Amniotic epithelial cell (primary cell): Measurements from ENCODE around the gene RPL27A.
"Not testable (repeated sequence)": the region's sequence is repeated elsewhere in the genome, so short reads cannot be mapped to it uniquely, and the experiment has no call there.

ENCODE experiments used
- DNase-seq: peaks from one replicate; pipeline ENCODE4 v3.0.0-alpha.2; 2010; ENCODE audit warnings: low read depth

RPL27A gene

DNA sequence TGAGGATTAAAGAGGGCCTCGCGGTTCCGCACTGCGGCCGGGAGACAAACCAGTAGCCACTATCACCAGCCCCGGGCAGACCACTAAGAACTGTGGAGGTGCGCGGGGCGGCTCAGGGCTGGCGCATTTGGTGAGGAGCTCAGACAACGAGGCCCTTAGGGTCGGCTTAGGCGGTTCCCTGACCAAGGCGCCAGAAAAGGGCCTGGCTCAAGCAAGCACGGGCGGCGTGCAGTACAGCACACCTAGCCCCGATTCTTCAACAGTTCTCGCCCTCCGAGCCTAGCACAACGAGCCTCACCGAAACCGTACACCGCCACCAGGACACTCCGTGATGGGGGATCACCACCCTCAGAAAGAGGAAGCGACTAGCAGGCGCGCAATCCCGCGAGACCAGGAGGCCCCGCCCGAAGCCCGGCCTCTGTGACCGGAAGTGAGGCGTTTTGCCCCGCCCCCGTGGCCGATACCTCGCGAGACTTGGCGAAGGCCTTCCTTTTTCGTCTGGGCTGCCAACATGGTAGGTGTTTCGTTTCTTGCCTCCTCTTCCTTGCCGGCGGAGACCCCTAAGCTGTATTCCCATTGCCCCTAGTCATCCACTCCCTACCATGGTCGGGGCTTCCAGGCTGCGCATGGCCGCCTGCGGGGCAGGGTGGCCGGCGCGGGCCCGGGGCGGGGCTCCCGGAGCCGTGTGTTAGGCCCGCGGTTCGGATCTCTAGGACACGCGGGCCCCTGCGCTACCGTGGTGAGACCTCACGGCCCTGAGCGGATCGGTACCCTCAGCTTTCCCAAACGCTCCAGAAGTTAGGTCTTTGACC is at the start of gene RPL27A, which contains the start of gene TRIM66:
Gene RPL27A (plus strand): TSS at position 490 of the 812 bp plus-strand sequence. CDS start 22 bp downstream, at position 512.
Gene TRIM66 (minus strand): TSS at position 363 of the 812 bp plus-strand sequence. CDS start 10,391 bp downstream, outside the sequence.
- peak; percentile 93 for DNase-seq

DNA sequence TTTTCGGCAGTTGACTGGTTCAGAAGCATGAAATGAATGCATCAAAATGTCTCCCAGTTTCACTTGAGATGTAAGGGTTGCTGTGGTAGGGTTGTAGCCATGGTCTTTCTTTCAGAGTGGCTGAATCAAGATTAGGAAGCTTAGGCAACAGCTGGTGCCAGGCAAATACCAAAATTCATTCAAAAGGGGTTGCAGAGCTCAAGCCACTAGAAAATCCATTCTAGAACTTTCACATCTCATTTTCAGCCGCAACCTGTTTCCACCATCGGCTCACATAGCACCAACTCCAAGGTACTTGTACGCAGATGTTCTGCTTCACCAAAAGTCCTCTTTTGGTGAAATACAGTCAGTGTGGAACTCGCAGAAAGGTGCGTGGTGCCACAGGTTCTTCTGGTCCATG is 48.1 kb upstream of the RPL27A start:
- DNase-seq = no peak

DNA sequence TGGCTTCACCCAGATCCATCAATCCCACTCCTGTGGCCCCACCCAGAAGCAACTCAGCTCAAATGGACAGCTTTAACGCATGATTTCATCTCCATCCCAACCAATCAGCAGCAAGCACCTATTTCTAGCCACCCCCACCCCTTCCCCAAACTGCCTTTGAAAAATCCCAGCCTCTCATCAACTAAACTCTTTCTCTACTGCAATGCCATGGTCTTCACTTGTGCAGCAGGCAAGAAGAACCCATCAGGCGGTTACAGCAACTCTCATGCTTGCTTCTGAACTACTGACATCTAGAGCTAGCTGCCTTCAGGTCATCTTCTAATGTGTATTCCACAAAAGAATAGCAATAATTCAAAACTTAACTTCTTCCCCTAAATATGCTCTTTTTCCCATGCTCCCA is 46.5 kb upstream of the RPL27A start:
- DNase-seq = no peak

DNA sequence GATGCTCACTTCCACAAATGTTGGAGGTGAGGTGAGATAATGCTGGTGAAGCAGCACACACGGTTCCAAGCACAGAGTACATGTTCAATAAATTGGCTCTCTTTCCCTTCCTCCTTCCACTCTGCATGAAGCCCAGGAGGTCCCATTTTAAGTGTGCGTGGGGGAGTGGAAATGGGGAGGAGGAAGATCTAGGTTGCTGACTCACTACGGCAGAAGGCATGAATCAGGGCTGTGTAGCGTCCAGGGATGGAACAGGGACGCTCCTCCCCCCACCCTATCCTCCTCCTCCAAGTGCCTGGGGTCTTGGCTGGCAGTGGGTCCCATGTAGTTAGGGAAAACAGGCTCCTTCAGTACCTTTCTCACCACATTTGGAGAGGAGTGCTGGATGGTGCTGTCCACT is 44.3 kb upstream of the RPL27A start:
- DNase-seq = peak; percentile 67

DNA sequence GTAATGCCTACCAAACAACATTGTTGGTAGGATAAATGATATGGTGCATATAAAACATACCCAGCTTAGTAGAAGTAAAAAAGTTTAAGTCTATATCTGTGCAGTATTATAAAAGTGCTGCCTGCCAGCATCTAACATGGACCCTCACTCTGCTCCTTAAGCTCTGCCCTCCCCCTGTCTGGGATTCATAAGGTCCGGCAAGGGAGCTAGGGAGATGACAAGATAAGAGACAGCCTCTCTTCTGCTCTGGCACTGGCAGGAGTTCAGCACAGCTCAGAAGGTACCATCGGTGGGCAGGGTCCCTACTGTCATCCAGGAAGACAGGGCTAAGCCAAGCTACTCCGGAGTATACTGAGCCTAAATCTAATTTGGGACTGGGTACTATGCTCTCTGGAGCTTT is 42.9 kb upstream of the RPL27A start:
- no peak for DNase-seq

DNA sequence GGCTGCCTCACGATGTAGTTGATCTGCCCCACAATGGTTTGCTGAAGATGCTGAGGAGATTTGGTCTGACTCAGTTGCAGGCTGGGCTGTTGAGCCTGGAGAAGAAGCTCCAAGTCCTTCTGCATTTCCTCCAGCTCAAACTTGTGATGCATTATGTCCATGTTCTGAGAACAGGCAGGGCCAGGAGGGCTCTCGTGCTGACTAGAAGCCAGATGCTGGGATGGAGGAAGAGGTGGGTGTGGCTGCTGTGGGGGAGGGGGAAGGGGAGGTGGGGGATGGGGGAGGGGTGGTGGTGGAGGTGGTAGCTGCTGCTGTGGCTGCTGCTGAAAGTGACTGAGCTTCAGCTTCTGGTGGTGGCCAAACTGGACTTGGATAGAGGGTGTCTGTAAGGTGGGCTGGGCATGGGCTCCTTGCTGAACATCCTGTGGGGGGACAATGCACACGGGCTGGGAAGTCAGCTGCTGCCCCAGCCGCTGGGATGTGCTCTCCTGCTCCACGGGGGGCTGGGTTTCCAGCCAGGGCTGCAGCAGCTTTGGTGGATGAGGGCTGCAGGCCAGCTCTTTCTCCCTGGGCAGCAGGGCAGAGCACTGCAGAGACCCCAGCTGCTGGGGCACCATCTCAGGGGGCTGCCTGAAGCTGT is 42.2 kb upstream of the RPL27A start:
- DNase-seq = no peak

DNA sequence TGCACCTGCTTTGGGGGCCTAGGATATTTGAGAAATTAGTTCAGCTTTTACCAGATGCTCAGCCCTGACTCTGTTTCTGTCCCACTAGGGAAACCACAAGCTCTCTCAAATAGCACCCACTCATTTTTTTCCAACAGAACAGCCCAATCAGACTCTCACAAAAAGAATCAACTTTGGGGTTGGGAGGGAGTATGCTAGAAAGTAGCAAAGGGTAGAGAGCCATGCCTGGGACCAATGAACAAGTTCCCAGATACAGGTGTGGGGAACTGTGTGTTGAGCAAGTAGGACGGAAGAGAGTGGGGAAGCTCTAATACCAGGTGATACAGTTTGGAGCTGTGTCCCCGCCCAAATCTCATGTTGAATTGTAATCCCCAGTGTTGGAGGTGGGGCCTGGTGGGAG is 41.3 kb upstream of the RPL27A start:
- no peak for DNase-seq

DNA sequence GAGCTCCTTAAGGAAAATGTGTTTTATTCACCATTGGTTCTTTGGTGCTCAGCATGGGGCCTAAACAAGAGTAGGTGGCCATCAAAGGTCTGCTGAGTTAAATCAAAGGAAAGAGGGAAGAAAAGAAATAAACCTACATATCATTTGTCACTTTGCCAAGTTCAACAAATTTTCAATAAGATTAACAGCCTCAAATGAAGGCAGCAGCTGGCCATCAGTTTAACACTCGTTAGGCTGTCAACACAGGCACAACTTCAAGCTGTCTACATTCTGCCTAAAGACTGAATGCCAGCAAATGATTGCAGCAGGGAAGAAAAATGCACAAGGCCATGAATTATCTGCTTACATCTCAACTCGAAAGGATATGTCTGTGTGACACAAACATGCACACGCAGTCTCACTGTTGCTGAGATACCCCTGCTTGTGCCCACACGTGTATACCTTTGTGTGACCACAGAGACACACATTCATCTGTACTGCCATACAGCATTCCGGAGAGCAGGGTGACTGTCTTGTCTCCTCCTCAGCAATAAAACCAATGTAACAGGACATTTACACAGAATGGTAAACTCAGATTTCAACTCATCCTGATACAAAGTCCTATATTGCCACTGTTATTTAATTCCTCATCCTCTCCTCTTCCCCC is 40.3 kb upstream of the RPL27A start:
- DNase-seq = no peak

DNA sequence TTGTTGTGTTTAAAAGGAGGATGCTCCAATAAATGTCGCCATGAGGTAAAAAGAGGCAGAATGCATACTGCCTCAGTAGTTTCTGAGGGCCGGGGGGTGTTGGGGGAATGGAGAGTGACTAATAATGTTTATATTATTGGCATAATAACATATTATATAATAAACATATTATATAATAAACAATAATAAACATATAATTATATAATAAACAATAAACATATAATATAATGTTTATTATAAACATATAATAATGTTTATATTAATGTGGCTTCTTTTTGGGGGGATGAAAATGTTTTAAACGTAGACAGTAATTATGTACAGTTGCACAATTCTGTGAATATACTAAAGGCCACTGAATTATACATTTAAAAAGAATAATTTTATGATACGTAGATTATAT is 35.7 kb upstream of the RPL27A start:
- DNase-seq = no peak

DNA sequence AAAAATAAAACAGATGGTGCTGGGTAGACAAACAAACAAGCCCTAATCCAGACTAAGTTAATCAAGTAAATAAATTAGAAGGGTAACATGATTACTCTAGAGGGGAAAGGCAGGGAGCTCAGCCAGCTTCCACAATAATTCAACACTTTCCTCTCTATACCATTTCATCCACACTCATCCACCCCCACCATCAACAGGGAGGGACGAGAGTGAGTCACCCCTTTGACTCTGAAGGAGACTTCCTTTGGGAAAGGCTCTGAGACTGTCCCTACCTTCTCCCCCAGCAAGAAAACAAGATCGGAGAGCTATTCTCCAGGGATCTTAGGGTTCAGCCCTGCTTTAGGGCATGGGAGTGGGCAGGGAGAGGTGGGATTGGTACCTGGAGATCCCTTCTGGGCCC is 33.2 kb upstream of the RPL27A start:
- peak; percentile 34 for DNase-seq

DNA sequence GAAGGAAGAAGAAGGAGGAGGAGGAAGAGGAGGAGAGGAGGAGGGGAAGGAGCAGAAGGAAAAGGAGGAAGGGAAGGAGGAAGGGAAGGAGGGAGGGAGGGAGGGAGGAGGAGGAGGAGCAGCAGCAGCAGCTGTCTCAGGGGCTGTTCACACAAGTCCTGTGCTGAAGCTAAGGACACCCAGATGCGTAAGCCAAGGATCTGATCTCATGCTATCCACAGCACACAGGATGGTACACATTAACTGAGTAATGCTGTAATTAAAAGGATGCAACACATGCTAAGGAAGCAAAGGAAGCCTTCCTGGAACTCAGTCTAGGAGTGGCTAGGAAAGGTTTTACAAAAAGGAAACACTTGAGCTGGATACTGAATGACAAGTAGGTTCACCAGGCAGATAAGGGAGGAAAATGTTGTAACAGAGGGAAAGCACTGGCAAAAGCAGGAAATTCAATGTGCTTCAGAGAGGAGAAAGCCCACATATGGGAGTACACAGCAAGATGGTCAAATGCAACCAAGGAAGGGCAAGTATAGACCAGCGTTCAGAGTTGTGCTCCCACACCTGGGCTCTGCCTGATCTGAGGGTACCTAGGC is 32.1 kb upstream of the RPL27A start:
- DNase-seq = peak; percentile 24

DNA sequence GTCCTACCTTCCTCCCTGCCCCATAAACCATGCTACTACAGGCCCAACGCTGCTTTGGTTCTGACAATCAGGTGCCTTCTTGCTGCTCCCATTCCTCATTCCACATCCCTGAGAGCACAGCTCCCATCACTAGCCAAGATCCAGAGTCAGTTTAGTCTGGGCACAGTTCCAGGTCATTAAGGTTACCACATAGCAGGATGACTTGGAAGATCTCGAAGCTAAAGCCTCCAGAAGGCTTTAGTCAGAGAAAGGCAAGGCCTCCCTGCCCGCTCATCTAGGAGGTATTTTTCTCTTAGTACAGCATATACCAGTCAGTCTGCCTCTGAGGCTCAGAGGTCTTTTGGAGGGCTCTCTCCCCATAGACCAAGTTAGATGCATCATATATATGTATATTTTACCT is 30.5 kb upstream of the RPL27A start:
- peak; percentile 97 for DNase-seq

DNA sequence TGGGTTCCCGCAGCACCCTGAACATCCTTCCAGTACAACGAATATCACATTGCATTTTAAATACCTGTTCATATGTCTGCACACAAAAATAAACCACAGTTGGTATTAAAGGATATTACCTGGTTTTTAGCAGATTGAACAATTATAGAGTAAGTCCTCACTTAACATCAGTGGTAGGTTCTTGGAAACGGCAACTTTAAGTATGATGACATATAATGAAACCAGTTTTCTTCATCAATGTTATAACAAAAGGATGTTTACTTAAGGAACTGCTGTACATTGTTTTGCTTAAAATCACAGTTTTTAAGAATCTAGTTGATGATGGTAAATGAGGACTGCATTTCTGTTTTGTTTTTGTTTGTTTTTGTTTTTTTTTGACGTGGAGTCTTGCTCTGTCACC is 28.1 kb upstream of the RPL27A start:
- DNase-seq = no peak

DNA sequence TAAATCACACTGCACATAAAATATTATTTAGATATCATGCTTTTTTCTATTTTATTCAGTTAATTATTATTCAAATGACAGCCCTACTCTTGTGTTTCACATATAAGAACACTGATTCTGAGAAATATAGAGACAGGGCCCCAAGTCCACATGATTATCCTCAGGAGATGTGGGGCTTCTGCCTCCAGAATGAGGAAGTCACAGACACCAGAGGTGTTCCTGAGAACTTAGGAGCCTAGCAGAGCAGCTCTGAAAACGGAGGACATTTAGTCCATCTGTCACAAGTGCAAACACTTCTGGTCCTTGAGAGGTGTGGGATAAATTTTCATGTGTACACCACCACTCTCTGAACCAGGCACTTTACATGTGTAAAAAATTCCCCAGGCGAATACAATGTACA is 26.3 kb upstream of the RPL27A start:
- DNase-seq = no peak

DNA sequence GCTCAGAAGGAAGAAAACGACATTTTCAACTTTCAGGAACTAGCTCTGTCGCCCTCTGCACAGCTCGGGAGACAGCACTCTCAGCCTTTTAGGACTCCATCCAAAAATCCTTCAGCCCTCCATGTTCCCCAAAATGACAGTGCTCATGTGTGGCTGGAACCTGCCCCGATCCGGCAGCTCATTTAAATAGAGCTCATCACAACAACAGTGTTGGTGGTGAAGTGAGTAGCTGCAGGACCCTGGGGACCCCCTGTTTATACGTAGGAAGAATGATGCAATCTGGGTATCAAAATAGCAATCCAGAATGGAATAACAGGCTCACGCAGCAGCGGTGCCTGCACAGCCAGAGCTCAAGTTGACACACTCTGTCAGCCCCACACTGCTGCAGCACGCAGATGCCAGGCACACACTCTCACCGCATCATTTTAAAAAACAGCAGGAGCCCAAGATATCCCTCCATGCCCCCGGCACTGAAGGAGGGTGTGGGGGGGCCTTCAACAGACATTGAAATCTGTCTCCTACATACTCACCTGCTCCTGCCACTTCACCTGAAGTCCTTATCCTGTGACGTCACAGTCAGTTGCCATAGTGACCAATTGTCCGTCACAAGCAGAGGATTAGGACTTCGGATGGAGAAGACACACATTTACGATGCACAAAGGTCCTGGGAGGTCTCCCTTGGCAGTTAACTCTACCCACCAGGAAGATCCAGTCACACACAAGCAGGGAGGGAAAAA is 24.1 kb upstream of the RPL27A start:
- DNase-seq = no peak

DNA sequence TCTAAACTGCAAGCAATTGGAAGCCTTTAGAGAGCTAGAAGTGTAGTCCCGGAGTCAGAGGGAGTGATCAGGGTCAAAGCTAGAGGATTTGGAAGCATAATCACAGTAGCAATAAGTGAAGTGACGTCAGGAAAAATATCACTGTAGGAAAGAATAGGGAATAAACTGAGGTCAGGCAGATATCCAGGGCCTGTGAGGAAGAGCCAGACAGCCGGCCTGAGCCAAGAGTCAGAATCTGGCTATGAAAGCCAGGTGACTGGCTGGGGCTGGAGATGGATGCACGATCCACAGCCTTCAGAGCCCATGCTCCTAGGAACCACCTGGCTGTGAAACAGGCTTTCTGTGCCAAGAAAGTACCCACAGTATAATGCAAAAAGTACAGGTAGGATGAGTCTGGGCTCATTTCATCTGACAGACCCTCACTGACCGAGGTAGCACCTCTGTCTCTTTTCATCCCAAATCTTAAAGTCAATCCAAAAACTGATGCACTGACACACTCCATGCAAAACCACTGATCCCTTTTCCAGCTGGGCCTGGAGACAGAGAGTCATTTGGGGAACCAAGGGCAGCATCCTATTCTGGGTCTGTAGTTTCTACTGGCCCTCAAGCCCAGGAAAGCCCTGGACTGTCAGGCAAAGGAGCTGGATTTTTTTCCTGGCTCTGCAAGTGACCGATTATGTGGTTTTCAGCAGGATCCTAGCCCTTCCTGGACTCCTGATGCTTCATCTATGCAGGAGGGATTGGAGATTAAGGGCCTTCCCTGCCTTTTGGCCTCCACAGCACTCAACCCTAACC is 21.4 kb upstream of the RPL27A start:
- no peak for DNase-seq

DNA sequence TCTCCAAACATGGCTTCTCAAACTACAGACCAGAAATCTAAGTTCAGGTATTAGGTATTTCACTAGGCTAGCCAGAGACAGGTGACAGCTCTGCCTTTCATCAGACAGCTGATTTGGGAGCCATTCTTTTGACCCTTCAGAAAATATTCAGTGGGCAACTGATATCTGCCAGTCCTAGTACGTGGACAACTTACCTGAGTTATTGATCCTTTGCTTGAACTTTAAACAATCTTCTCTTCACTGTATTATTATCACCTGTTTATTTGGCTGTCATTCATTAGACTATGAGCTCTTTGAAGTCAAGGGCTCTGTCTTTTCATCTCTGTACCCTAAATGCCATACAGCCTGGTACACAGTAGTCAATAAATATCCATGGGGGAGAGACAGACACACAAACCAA is 17.4 kb upstream of the RPL27A start:
- DNase-seq = no peak

DNA sequence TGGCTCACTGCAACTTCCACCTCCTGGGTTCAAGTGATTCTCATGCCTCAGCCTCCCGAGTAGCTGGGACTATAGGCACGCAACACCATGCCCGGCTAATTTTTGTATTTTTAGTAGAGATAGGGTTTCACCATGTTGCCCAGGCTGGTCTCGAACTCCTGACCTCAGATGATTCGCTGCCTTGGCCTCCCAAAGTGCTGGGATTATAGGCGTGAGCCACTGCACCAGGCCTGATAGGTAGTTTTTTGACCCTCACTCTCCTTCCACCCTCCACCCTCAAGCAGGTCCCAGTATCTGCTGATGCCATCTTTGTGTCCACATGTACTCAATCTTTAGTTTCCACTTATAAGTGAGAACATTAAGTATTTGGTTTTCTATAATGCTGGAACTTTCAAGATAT is 12.5 kb upstream of the RPL27A start:
- DNase-seq = not testable (repeated sequence)

DNA sequence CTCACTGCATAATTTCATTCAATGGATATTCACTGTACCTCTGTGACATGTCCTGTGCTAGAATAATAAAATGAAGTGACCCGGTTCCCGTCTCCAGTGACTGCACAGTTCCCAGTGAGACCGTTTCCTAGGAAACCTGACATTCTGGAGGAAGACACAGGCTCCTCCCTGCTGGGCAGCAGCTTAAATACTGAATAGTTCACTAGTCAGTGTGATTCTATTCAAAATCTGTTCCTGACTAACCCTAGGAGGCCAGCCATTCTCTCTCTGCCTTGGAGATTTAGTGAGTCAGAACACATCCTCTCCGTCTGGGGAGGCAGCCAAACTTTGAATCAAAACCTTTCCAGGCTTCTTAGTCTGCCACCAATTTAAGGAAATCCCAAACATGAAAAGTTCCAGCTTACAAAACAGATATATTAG is 11.4 kb upstream of the RPL27A start:
- peak; percentile 83 for DNase-seq

DNA sequence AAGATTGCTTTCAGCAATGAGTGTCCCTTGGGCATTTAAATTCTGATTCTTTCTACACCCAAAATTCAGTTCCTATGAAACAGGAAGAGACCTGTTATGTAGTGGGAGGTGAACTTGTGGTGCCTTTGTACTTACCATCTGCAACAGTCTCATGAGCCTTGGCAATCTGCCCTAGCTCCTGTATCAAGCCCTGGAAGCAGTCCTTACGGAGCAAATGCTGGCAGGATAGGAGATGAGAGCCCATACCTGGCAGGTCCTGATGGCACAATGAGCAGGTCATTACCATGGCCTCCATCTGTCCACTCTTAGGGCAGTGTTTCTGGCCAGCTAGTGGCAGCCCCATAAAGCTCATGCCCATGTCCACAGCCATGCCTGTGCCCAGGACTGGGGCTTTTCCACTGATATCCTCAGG is 10.9 kb upstream of the RPL27A start:
- peak; percentile 82 for DNase-seq

DNA sequence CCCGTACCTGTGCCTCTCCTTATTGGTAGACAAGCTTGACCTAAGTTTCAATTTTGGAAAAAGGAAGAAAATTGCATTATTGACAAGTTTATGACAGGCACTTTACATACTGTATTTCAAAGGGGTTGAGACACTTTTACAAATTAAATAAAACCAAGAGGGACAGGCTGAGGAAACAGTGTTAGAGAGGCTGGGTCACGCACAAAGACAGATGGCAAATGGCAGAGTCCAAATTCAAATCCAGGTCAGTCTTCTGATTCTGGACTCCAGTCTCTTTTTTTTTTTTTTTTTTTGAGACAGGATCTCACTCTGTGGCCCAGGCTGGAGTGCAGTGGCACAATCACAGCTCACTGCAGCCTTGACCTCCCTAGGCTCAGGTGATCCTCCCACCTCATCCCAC is 10.2 kb upstream of the RPL27A start:
- no peak for DNase-seq
